A549 (cell line): Measurements from ENCODE around the gene ICAM2. TPM values are rescaled to one million over a fixed set of nuclear protein-coding genes. Genes with fewer than 3 reads are reported as not detected.

Source experiments
- ATAC-seq, 2 experiments: fragments of 200-7000 bp in 1 of 2; fragments of >200 bp in 1 of 2; cut with Nextera tagmentation in 1 of 2; cut with Tn5 transposase in 1 of 2; 3 replicates each; pipeline versions ENCODE4 v1.8.0 to v1.9.1; 2018 to 2020; ENCODE audit warnings: mild to moderate bottlenecking in 1 of 2, moderate library complexity in 1 of 2
- CTCF ChIA-PET: fragments of 300-600 bp; sonication (Branson Sonifier 250); formaldehyde crosslinking; extraction: SDS; loops from one replicate; lab custom pipeline; 2021; ENCODE audit warnings: antibody characterized with exemption, inconsistent platforms; lab: Yijun Ruan, JAX
- POLR2A ChIA-PET: fragments of 350-600 bp; formaldehyde crosslinking; extraction: SDS; loops from one replicate; lab custom pipeline; 2021; ENCODE audit warnings: antibody characterized with exemption, inconsistent platforms; lab: Yijun Ruan, JAX
- DNase-seq, 2 experiments: peaks; one replicate each; pipeline versions ENCODE4 v3.0.0 to v3.0.0-alpha.2; 2011 to 2016; ENCODE audit warnings: low read depth in 1 of 2, low spot score in 1 of 2
- FAIRE-seq: peaks from 2 replicates; lab custom pipeline; 2011; peaks lifted over from hg19 to GRCh38; lab: Jason Lieb, UNC
- H3K27ac ChIP-seq, 2 experiments: fragments of >200 bp; sonication (Bioruptor Twin); formaldehyde crosslinking; 3 replicates each; pipeline ENCODE4 v1.5.1; 2016 to 2017
- H3K4me1 ChIP-seq: fragments of >200 bp; sonication (Bioruptor Twin); formaldehyde crosslinking; 3 replicates; pipeline ENCODE4 v1.6.1; 2016
- H3K4me2 ChIP-seq: fragments of >200 bp; sonication (Bioruptor Twin); formaldehyde crosslinking; 3 replicates; pipeline ENCODE4 v1.6.1; 2016
- H3K4me3 ChIP-seq: fragments of >200 bp; sonication (Bioruptor Twin); formaldehyde crosslinking; 3 replicates; pipeline ENCODE4 v1.5.1; 2016
- H3K9me3 ChIP-seq: fragments of >200 bp; sonication (Bioruptor Twin); formaldehyde crosslinking; 3 replicates; pipeline ENCODE4 v1.6.1; 2016
- BHLHE40 ChIP-seq: IDR thresholded peaks from 2 replicates; pipeline ENCODE4 v1.6.1; 2012; ENCODE audit warnings: low read depth, low read length, inconsistent platforms
- ELK1 ChIP-seq: fragments of 150-350 bp; IDR thresholded peaks from 2 replicates; pipeline ENCODE4 v1.6.1; 2014; ENCODE audit warnings: low read depth, mild to moderate bottlenecking, low read length
- EP300 ChIP-seq, 2 experiments: fragments of >200 bp; sonication (Bioruptor Twin); formaldehyde crosslinking; IDR thresholded peaks; 2 replicates in 1 of 2; 3 replicates in 1 of 2; pipeline ENCODE4 v1.6.1; 2016 to 2017
- ESRRA ChIP-seq: fragments of 150-350 bp; IDR thresholded peaks from 2 replicates; pipeline ENCODE4 v1.6.1; 2014; ENCODE audit warnings: mild to moderate bottlenecking, low read length, borderline replicate concordance
- FOSB ChIP-seq: fragments of 250-450 bp; sonication (Bioruptor Pico); IDR thresholded peaks from 2 replicates; pipeline ENCODE4 v1.5.0; 2020; ENCODE audit warnings: mild to moderate bottlenecking, moderate library complexity
- FOSL2 ChIP-seq, 2 experiments: fragments of 450-650 bp in 1 of 2; fragments of >200 bp in 1 of 2; sonication (Bioruptor Twin) in 1 of 2; formaldehyde crosslinking; IDR thresholded peaks; 2 replicates each; pipeline versions ENCODE4 v1.5.0 to v1.6.1; 2016 to 2020; ENCODE audit warnings: mild to moderate bottlenecking in 1 of 2, moderate library complexity in 1 of 2
- HEYL ChIP-seq: fragments of 250-450 bp; sonication (Bioruptor Pico); IDR thresholded peaks from 2 replicates; pipeline ENCODE4 v1.8.0; 2021; ENCODE audit warnings: mild to moderate bottlenecking, moderate library complexity
- HOXA7 ChIP-seq: fragments of 250-450 bp; sonication (Bioruptor Pico); IDR thresholded peaks from 2 replicates; pipeline ENCODE4 v1.5.0; 2020; ENCODE audit warnings: mild to moderate bottlenecking, moderate library complexity
- HOXB13 ChIP-seq: fragments of 250-450 bp; sonication (Bioruptor Pico); IDR thresholded peaks from 2 replicates; pipeline ENCODE4 v1.5.0; 2020; ENCODE audit warnings: low read depth, mild to moderate bottlenecking, moderate library complexity
- JUN ChIP-seq, 2 experiments: fragments of >200 bp; sonication (Bioruptor Twin); formaldehyde crosslinking; IDR thresholded peaks; 2 replicates in 1 of 2; 3 replicates in 1 of 2; pipeline ENCODE4 v1.6.1; 2016 to 2017
- MAFK ChIP-seq: fragments of 450-650 bp; IDR thresholded peaks from 2 replicates; pipeline ENCODE4 v1.6.1; 2014; ENCODE audit not compliant: partially characterized antibody
- MAX ChIP-seq: IDR thresholded peaks from 2 replicates; pipeline ENCODE4 v1.6.1; 2012
- MYC ChIP-seq: IDR thresholded peaks from 2 replicates; pipeline ENCODE4 v1.6.1; 2012; ENCODE audit warnings: mild to moderate bottlenecking, inconsistent platforms, low read length, improper control_type of control experiment, borderline replicate concordance
- NR3C1 ChIP-seq: fragments of >200 bp; sonication (Bioruptor Twin); formaldehyde crosslinking; IDR thresholded peaks from 3 replicates; pipeline ENCODE4 v1.6.1; 2017
- PHF8 ChIP-seq: fragments of 200-600 bp; sonication (generic); IDR thresholded peaks from 2 replicates; pipeline ENCODE4 v1.6.1; 2016; ENCODE audit warnings: low read depth, mild to moderate bottlenecking, antibody characterized with exemption, moderate library complexity, borderline replicate concordance
- POLR2A ChIP-seq: IDR thresholded peaks from 2 replicates; pipeline ENCODE4 v1.6.1; 2012; ENCODE audit warnings: mild to moderate bottlenecking, low read length
- RARB ChIP-seq: fragments of 250-450 bp; sonication (Bioruptor Pico); IDR thresholded peaks from 2 replicates; pipeline ENCODE4 v1.8.0; 2021; ENCODE audit warnings: mild to moderate bottlenecking, moderate library complexity
- RCOR1 ChIP-seq: fragments of 150-350 bp; IDR thresholded peaks from 2 replicates; pipeline ENCODE4 v1.6.1; 2014; ENCODE audit warnings: antibody characterized with exemption, low read length, low read depth
- RFX5 ChIP-seq: fragments of 450-650 bp; IDR thresholded peaks from 2 replicates; pipeline ENCODE4 v1.7.1; 2014; ENCODE audit warnings: antibody characterized with exemption, mild to moderate bottlenecking, moderate library complexity
- RNF2 ChIP-seq: fragments of 200-600 bp; sonication (generic); IDR thresholded peaks from 2 replicates; pipeline ENCODE4 v1.6.1; 2016; ENCODE audit warnings: low read depth, mild to moderate bottlenecking, antibody characterized with exemption, moderate library complexity, borderline replicate concordance
- SMC3 ChIP-seq: fragments of >200 bp; sonication (Bioruptor Twin); formaldehyde crosslinking; IDR thresholded peaks from 3 replicates; pipeline ENCODE4 v1.6.1; 2018; ENCODE audit warnings: inconsistent platforms
- SREBF2 ChIP-seq: fragments of 450-650 bp; IDR thresholded peaks from 2 replicates; pipeline ENCODE4 v1.6.1; 2014; ENCODE audit warnings: mild to moderate bottlenecking, moderate library complexity
- USF2 ChIP-seq: fragments of 450-650 bp; IDR thresholded peaks from 2 replicates; pipeline ENCODE4 v1.6.1; 2014; ENCODE audit warnings: antibody characterized with exemption
- ZFP36 ChIP-seq: fragments of 450-650 bp; IDR thresholded peaks from 2 replicates; pipeline ENCODE4 v1.6.1; 2014; ENCODE audit warnings: borderline replicate concordance; ENCODE audit not compliant: partially characterized antibody
- WGBS: methylation state at CpG from one replicate; pipeline ENCODE4 v1.1.6; 2017; ENCODE audit errors: missing lambda C conversion rate; 5-methylcytosine and 5-hydroxymethylcytosine counted together
- polyA plus RNA-seq, 4 experiments: library from polyadenylated mRNA; depleted of rRNA in 3 of 4; stranded (reverse); fragments of >200 nt; fragmentation: RNase III in 1 of 4; extraction: RNeasy Plus Mini Kit Qiagen cat#74134 plus additional on column Dnase treatment in 1 of 4; gene quantifications; 2 replicates in 3 of 4; 3 replicates in 1 of 4; pipeline ENCODE4 v1.2.3, GENCODE V29; 2011 to 2017
- TF ChIP-seq, protein P1 (sequence below): fragments of 250-450 bp; sonication (Bioruptor Pico); IDR thresholded peaks from 2 replicates; pipeline ENCODE4 v1.5.0; 2020; ENCODE audit warnings: low read depth, mild to moderate bottlenecking, moderate library complexity

Gene ICAM2
- polyA plus RNA-seq, 2 of the 4 experiments (the other 2 are of a cell fraction) = not detected

DNA sequence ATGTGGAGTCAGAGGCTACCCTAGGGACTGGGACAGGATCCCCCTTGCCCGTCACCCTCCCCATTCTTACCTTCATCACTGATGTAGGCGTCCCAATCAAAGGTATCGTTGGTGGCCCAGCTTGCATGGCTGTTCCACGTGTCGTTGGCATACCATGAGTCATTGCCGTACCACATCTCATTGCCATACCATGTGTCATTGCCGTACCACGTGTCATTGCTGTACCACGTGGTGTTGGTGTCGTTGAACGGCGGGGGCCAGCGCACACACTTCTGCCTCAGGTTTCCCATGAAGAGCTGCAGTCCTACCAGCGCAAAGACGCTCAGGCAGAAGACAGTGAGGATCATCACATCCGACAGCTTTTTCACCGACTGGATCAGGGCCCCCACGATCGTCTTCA is 52.5 kb downstream of the ICAM2 start:
- Histone ChIP-seq H3K4me1 (no peaks in the 10 kb centered on the region), H3K27ac (no peak overlapping the region), H3K9me3 (no peaks in the 10 kb centered on the region), H3K4me2 (no peak overlapping the region), H3K4me3 (no peak overlapping the region)
- 75% methylated on average over 19 of the region's 19 CpGs for WGBS
- ChIA-PET POLR2A (no interaction called here), CTCF (interaction anchor here (0.8 to 4.3 kb wide), 12 partner anchors 9 to 354 kb away, joined by 3 to 29 read pairs (median 4); no protein-coding TSS in a partner anchor)
- TF ChIP-seq ZFP36 (no peak), NR3C1 (no peak), BHLHE40 (no peak), RNF2 (no peak), HOXA7 (CRISPR knock-in tag) (no peak), PHF8 (no peak), FOSL2 (IDR thresholded peaks at IDR 0.05) (no peak), FOSL2 (CRISPR knock-in tag; IDR thresholded peaks at IDR 0.05) (peak; percentile 26), USF2 (peak; percentile 87), JUN (IDR thresholded peaks at IDR 0.05) (no peak), EP300 (IDR thresholded peaks at IDR 0.05) (no peak), SMC3 (no peak), ELK1 (no peak), MYC (no peak), ESRRA (no peak)
- TF ChIP-seq, protein P1, sequence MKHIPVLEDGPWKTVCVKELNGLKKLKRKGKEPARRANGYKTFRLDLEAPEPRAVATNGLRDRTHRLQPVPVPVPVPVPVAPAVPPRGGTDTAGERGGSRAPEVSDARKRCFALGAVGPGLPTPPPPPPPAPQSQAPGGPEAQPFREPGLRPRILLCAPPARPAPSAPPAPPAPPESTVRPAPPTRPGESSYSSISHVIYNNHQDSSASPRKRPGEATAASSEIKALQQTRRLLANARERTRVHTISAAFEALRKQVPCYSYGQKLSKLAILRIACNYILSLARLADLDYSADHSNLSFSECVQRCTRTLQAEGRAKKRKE = no peak
- no peak for FAIRE-seq
- DNase-seq = no peak
- no peak for ATAC-seq

GRCh38 chr17:63966646-63967264 is 53.7 kb downstream of the ICAM2 start:
- no peak overlapping the region for H3K4me2 ChIP-seq
- 0 out of 6 replicates have a peak, but pooled peaks of 1 of the 2 experiments have one; percentile 25 for ATAC-seq
- no peak overlapping the region for H3K4me3 ChIP-seq
- POLR2A ChIA-PET = no interaction called here
- 0 out of 3 replicates have a peak, but pooled peaks cover 2% of the 10 kb centered on the region for H3K4me1 ChIP-seq
- CTCF ChIA-PET = interaction anchor here (0.6 to 4.3 kb wide), 12 partner anchors 9 to 88 kb away, joined by 3 to 29 read pairs (median 4); partner anchors contain the start of gene GH1
- no peak for DNase-seq
- WGBS = 66% methylated on average over 11 of the region's 11 CpGs
- FAIRE-seq = no peak
- TF ChIP-seq HOXB13 (CRISPR knock-in tag) = no peak
- no peak for TF ChIP-seq MYC
- no peak for TF ChIP-seq POLR2A
- TF ChIP-seq HOXA7 (CRISPR knock-in tag) = no peak
- TF ChIP-seq FOSL2 (IDR thresholded peaks at IDR 0.05) = no peak
- TF ChIP-seq FOSL2 (CRISPR knock-in tag; IDR thresholded peaks at IDR 0.05) = no peak
- TF ChIP-seq RNF2 = no peak
- no peak for TF ChIP-seq SREBF2
- no peak for TF ChIP-seq RFX5
- H3K9me3 ChIP-seq = no peaks in the 10 kb centered on the region
- no peak overlapping the region for H3K27ac ChIP-seq

DNA sequence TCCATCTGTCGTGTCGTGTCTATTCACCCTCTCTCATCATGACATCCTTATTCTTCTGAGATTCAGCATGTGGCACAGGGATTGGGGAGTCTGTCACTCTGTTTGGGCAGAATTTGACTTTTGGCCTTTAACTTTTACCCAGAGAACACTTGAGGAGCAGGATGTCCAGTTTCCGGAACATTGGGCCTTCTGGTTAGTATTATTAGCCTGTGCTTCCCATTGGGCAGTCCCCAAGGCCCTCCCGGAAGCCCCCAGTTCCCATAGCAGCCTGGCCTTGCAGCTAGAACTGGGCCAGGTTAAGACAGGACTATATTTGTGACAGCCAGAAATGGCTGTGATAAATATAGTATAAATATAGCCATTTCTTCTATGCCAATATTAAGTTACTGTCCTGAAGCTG is 57.3 kb downstream of the ICAM2 start:
- CTCF ChIA-PET = interaction anchor here (0.6 to 4.0 kb wide), 4 partner anchors 17 to 51 kb away, joined by 5 to 21 read pairs (median 12); partner anchors contain the start of genes CSHL1 and GH1
- Histone ChIP-seq H3K9me3 (no peaks in the 10 kb centered on the region), H3K4me2 (no peak overlapping the region), H3K27ac (no peak overlapping the region), H3K4me3 (no peak overlapping the region), H3K4me1 (peaks cover 10% of the 10 kb centered on the region; the same call in 2 of the 3 replicates)
- FAIRE-seq = peak; percentile 13
- ATAC-seq = no peak
- TF ChIP-seq FOSB (CRISPR knock-in tag) (no peak), RARB (CRISPR knock-in tag) (no peak), RFX5 (no peak), ELK1 (no peak), MAFK (no peak), RCOR1 (no peak), HEYL (no peak), MAX (no peak)
- TF ChIP-seq, protein P1 = no peak
- POLR2A ChIA-PET = no interaction called here
- DNase-seq = no peak
- 90% methylated on average over 4 of the region's 4 CpGs for WGBS
